ENCODE measurements around the gene HCFC1R1. TPM values are rescaled to one million over a fixed set of nuclear protein-coding genes. Genes with fewer than 3 reads are reported as not detected.

The HCFC1R1 gene
- total and polyA plus RNA-seq, 2 donors (not counting 1 experiment from before 2014, with no cell fraction given), result 17.9 to 24.8 TPM

GRCh38 chr16:3029491-3030221 is 5.9 kb upstream of the HCFC1R1 start:
- ATAC-seq (ENCODE audit: low read depth) (no peak), DNase-seq (peak; percentile 54)
- Histone ChIP-seq H3K4me3 (ENCODE audit: control extremely low read depth in 1 of 5, extremely low read depth in 1 of 5, insufficient read depth in 1 of 5, low read depth in 2 of 5, low read length in 4 of 5) (no peak overlapping the region), H3K4me1 (ENCODE audit: control insufficient read depth in 2 of 2, insufficient read depth in 2 of 2, low read length in 2 of 2) (peaks cover 25 to 28% of the 10 kb centered on the region in 2 donors), H3K27me3 (replicated peaks in 1 of 4; ENCODE audit: control extremely low read depth in 1 of 4, control insufficient read depth in 3 of 4, insufficient read depth in 4 of 4, low read length in 3 of 4) (peaks cover 0 to 58% (median 27%) of the 10 kb centered on the region in 4 experiments), H3K36me3 (replicated peaks in 1 of 2; ENCODE audit: control extremely low read depth in 1 of 2, control insufficient read depth in 1 of 2, extremely low read depth in 1 of 2, insufficient read depth in 2 of 2, low read length in 1 of 2) (peaks cover 0 to 18% of the 10 kb centered on the region in 2 experiments), H3K9ac (ENCODE audit: low read length) (no peak overlapping the region), H3K27ac (ENCODE audit: low read length in 2 of 2) (no peak overlapping the region), H3K4me2 (replicated peaks; ENCODE audit: low read depth, low read length, poor library complexity, severe bottlenecking) (peak overlapping the region; percentile 57), H3K9me3 (ENCODE audit: control extremely low read depth in 1 of 3, control insufficient read depth in 2 of 3, insufficient read depth in 1 of 3, low read length in 2 of 3) (peaks cover 0 to 17% (median 0%) of the 10 kb centered on the region in 3 donors), H4K20me1 (ENCODE audit: control insufficient read depth, insufficient read depth, low read length, poor library complexity, severe bottlenecking) (peaks cover 47% of the 10 kb centered on the region), H2AFZ (ENCODE audit: insufficient read depth, low read depth, low read length, poor library complexity, severe bottlenecking) (peak overlapping the region; percentile 14), H3K79me2 (ENCODE audit: control insufficient read depth, insufficient read depth, low read length) (peaks cover 15% of the 10 kb centered on the region)
- H3K27ac Mint-ChIP-seq, result no peak overlapping the region
- 10% methylated on average over 59 of the region's 59 CpGs for WGBS (ENCODE audit: insufficient coverage)
- TF ChIP-seq EZH2 (IDR thresholded peaks at IDR 0.05; ENCODE audit: borderline replicate concordance, insufficient read depth, low read depth, low read length, poor library complexity, severe bottlenecking) (no peak), CTCF (IDR thresholded peaks at IDR 0.05) (no peak)
- H3K27me3 Mint-ChIP-seq, result peaks cover 39% of the 10 kb centered on the region
- H3K9me3 Mint-ChIP-seq (ENCODE audit: insufficient read depth), result no peaks in the 10 kb centered on the region
- peak overlapping the region; percentile 35 for H3K4me3 Mint-ChIP-seq
- intact Hi-C loops (cut with micrococcal nuclease), result loop anchor here (2.0 to 10.0 kb wide), 3 partner anchors 29 to 1725 kb away; partner anchors contain the start of genes UBE2I and ZNF263
- ChIA-PET CTCF (interaction anchor here (0.7 to 8.9 kb wide), 11 partner anchors 8 to 133 kb away, joined by 3 to 213 read pairs (median 10); partner anchors contain the start of genes CLDN9 and TNFRSF12A), POLR2A (interaction anchor here (0.6 to 2.3 kb wide), 2 partner anchors 27 to 100 kb away, joined by 3 to 10 read pairs; no protein-coding TSS in a partner anchor)
- peaks cover 20% of the 10 kb centered on the region for H3K4me1 Mint-ChIP-seq
